ENCODE measurements around the gene SLC22A23. TPM values are rescaled to one million over a fixed set of nuclear protein-coding genes. Genes with fewer than 3 reads are reported as not detected.

Gene SLC22A23
- total RNA-seq, 1 donor from 2014 or later = 23.8 TPM

- DNase-seq (ENCODE audit: low spot score) = no peak
Observed at GRCh38 chr6:3230900-3231246, 226.0 kb downstream of the SLC22A23 start.

GRCh38 chr6:3230256-3230882 lies 226.5 kb downstream of the SLC22A23 start:
- no peak for DNase-seq (ENCODE audit: low spot score)

- no peak for DNase-seq (ENCODE audit: low spot score)
Observed at GRCh38 chr6:3229566-3230178, 227.2 kb downstream of the SLC22A23 start.

GRCh38 chr6:3228771-3229565 lies 227.9 kb downstream of the SLC22A23 start:
- no peak for DNase-seq (ENCODE audit: low spot score)

GRCh38 chr6:3228046-3228671 lies 228.7 kb downstream of the SLC22A23 start:
- DNase-seq (ENCODE audit: low spot score) = no peak

- DNase-seq (ENCODE audit: low spot score) = no peak
Observed at GRCh38 chr6:3227363-3228045, 229.3 kb downstream of the SLC22A23 start, which contains the start of gene TUBB2B. TUBB2B (minus strand) TSS chr6:3227653; CDS start chr6:3227543, 110 bp downstream.

GRCh38 chr6:3226481-3227362 lies 230.1 kb downstream of the SLC22A23 start:
- no peak for DNase-seq (ENCODE audit: low spot score)

GRCh38 chr6:3226042-3226441 lies 230.8 kb downstream of the SLC22A23 start:
- no peak for DNase-seq (ENCODE audit: low spot score)

GRCh38 chr6:3222506-3223038 lies 234.3 kb downstream of the SLC22A23 start:
- no peak for DNase-seq (ENCODE audit: low spot score)

GRCh38 chr6:3221578-3221977 lies 235.3 kb downstream of the SLC22A23 start:
- DNase-seq (ENCODE audit: low spot score) = no peak

- no peak for DNase-seq (ENCODE audit: low spot score)
Observed at GRCh38 chr6:3220366-3220765, 236.5 kb downstream of the SLC22A23 start.

Other genes with a start within 250 kb of the SLC22A23 start
- 12.2 TPM for gene TUBB2B, start 229.4 kb downstream of the SLC22A23 start, total RNA-seq
- gene PSMG4, start 198.1 kb downstream of the SLC22A23 start, total RNA-seq = 18.7 TPM

Data from mesenteric fat pad (tissue), 1 donor.